HL-60 (cell line): ENCODE measurements around the gene WDFY4.

ENCODE experiments used
- CTCF ChIP-seq: IDR thresholded peaks from one replicate; pipeline ENCODE4 v1.5.1; 2011; ENCODE audit warnings: low read length, control low read depth, inconsistent platforms; ENCODE audit not compliant: insufficient read depth
- GABPA ChIP-seq: IDR thresholded peaks from 2 replicates; pipeline ENCODE4 v1.6.1; 2012; ENCODE audit warnings: low read depth
- POLR2AphosphoS5 ChIP-seq: IDR thresholded peaks from 2 replicates; pipeline ENCODE4 v1.6.1; 2012; ENCODE audit warnings: low read depth

GRCh38 chr10:48701941-48702340 lies 17.3 kb downstream of the WDFY4 start:
- TF ChIP-seq CTCF, result no peak
- no peak for TF ChIP-seq GABPA
- no peak for TF ChIP-seq POLR2AphosphoS5
